ENCODE measurements around the gene C19orf73.

The C19orf73 gene

DNA sequence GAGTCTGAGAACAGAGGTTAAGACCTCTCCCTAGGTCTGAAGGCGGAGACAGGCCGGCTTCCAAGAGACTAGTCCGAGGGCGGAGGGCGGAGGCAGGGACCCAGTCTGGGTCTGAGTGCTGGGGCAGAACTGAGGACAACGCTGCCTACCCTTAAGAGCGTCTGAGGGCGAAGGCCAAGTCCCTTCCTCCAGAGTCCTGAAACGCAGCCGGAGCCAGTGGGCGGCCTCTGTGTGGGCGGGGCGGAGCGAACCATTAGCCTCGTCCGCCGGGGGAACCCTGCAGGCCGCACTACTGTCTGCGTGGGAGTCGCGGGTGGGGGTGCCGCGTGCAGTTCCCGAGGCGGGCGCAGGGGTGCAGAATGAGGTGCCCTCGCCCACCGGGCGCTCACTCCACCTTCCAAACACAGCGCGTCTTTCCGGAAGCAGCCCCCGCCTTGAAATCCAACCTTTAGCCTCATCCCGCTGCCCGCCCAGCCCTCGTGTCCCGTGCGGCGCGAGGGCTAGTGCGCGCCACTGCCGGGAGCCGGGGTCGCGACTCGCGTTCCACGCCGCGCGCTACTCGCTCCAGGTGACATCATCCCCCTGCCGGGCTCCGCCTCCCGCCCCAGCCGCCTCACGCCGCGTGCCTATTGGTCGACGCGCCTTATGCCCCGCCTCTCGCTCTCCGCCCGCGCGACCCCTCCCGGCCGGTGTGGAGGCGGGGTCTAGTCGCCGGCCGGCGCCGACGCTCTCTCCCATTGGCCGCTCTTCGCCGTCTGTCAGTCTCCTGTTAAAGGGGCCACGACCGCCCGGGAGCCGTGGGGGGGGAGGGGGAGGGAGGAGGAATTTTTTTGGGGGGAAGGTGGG lies at the start of gene C19orf73:
Gene C19orf73, minus strand, starts transcription at position 579 of the 846 bp plus-strand sequence. Its CDS starts 121 bp downstream, at position 458.
- peak; percentile 97 for DNase-seq

DNA sequence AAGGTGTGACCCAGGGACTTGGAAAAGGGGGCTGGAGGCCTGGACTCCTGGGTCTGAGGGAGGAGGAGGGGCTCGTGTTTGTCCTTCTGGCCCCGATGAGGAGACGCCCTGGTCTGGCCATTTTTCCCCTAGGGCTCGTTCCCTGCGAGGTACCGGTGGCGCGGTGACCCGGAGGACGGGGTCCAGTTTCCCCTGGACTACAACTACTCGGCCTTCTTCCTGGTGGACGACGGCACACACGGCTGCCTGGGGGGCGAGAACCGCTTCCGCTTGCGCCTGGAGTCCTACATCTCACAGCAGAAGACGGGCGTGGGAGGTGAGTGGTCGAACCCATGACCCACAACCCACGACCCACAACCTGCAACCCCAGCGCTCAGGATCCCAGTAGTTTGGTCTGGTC lies 49.5 kb upstream of the C19orf73 start:
- no peak for DNase-seq

DNA sequence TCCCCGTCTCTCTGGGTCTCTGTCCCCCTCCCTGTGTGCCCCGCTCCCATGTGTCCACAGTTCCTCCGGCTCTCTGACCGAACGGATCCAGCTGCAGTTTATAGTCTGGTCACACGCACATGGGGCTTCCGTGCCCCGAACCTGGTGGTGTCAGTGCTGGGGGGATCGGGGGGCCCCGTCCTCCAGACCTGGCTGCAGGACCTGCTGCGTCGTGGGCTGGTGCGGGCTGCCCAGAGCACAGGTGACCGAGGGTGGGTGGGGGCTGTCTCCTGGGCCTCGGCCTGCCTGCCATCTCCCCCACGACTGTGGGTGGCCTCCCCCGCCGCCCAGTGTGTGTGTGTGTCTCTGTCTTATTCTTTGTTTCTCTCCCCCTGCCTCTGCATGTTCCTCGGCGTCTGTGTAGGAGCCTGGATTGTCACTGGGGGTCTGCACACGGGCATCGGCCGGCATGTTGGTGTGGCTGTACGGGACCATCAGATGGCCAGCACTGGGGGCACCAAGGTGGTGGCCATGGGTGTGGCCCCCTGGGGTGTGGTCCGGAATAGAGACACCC lies 49.0 kb upstream of the C19orf73 start:
- no peak for DNase-seq

- DNase-seq = no peak
These were observed 46.9 kb upstream of the C19orf73 start for GRCh38 chr19:49165865-49166301.

- DNase-seq = no peak
These were observed 46.3 kb upstream of the C19orf73 start for GRCh38 chr19:49165111-49165750.

GRCh38 chr19:49161987-49162386 lies 43.0 kb upstream of the C19orf73 start:
- no peak for DNase-seq

DNA sequence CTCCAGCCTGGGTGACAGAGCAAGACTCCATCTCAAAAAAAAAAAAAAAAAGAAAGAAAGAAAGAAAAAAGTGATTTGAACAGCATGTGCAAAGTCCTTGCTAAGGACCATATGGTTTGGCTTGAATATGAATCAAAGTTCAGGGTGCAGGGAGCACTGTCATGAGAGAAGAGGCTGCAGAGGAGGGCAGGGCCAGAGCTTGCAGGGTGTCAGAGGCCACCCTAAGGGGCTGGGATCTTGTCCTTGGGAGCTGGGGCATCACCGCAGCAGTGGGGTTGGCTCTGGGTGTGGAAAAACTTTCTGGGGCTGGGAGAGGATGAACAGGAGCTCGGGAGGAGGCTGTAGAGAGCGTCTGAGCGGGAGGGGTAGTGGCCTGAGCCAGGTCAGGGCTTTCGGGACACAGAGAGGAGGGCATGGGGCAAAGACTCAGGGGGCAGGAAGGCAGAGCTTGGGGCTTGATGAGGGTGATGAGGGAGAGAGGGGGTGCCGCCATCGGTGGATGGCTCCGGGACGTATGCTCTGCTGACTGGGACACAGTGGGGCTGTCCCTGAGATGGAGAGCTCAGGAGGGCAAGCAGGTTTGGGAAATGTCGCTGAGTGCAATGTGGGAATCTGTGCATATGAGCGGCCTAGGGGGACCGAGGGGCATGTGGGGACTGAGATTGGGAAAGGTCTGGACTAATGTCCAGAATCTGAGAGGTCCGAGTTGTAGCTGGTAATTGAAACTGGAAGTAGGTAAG lies 41.7 kb upstream of the C19orf73 start:
- DNase-seq = no peak

- DNase-seq = peak; percentile 47
These were observed 38.7 kb upstream of the C19orf73 start, which contains the start of gene TRPM4 for GRCh38 chr19:49157445-49158224. Gene TRPM4 (plus strand): TSS chr19:49157792. CDS start chr19:49157867, 75 bp downstream.

DNA sequence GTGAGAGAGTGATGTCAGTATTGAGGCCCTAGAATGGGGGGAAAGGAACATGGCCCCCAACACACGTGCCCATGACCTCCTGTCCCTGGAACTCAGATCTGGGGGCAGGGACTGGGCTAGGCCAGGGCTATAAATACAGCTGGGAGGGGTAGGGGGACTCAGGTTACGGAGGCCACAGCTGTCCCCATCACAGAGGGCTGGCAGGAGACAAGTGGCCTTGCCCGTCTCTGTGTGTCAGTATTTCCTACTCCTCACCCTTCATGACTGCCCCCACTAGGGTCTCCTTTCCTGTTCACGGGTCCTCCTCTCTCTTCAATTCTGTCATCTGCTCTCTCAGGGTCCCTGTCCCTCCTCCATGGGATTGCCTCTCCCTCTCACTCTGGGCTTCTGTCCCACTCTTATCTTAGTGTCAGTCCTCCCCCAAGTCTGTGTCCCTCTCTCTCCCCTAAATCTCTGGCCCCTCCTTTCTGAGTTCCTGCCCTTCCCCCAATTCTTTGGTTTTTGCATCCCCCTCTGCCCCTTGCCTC lies 36.9 kb upstream of the C19orf73 start:
- DNase-seq = no peak

- DNase-seq = no peak
These were observed 36.3 kb upstream of the C19orf73 start, which contains the start of gene HRC for GRCh38 chr19:49155005-49155819. Gene HRC (minus strand): TSS chr19:49155396. CDS start chr19:49155237, 159 bp downstream.

DNA sequence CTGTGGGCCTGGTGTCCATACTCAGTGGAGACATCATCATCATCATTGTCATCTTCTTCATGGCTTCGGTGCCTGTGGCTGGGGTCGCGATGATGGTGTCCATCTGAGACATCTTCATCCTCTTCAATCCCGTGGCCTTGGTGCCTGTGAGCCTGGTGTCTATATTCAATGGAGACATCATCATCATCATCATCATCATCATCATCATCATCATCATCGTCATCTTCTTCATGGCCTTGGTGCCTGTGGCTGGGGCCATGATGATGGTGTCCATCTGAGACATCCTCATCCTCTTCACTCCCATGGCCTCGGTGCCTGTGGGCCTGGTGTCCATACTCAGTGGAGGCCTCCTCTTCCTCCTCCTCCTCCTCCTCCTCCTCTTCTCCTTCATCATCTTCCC lies 35.3 kb upstream of the C19orf73 start:
- DNase-seq = no peak

DNA sequence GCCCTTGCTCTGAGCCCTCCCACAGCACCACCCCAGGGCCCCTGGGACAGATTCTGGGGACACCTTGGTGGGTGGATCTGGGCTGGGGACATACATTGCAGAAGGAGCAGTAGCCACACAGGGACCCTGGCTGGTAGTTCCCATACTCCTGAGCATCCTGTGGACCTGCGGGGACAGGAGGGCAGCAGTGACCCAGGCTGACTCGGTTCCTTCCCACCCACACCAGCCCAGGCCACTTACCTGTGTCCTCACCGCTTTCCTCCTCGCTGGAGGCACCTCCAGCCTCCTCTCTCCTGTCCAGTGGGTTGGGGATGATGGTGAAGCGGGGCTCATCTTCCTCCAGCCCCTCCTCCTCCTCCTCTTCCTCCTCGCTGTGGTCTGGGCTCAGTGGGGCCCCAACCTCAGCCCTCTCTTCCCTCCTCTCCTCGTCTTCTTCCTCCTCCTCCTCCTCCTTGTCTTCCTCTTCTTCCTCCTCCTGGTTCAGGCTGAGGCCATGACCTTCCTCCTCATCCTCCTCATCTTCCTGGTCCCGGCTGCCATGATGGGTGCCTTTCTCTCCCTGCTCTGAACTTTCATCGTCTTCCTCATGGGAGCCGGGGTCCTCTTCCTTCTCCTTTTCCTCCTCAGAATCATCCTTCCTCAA lies 34.3 kb upstream of the C19orf73 start:
- no peak for DNase-seq

DNA sequence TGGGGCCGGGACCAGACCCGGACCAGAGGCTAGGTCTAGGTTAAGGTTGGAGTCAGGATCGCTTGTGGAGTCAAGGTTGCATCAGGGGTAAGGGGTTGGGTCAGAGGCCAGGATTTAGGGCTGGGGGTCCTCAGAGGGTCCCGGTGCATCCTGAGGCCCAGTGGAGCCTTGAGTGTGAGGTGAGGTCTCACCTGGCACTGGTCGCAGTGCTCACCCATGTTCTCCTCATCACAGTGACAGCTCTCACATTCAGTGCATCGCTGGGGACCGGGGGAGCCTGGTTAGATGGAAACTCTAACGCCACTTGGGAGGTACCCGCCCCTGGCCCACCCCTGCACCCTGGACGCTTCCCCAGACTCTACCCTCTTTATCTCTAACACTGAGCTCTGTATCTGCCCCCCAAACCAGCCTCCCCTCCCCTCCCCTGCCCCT lies 33.2 kb upstream of the C19orf73 start:
- no peak for DNase-seq

- DNase-seq = peak; percentile 28
These were observed 32.5 kb upstream of the C19orf73 start for GRCh38 chr19:49151267-49152118.

- no peak for DNase-seq
These were observed 32.0 kb upstream of the C19orf73 start for GRCh38 chr19:49150944-49151243.

- DNase-seq = peak; percentile 49
These were observed 31.4 kb upstream of the C19orf73 start for GRCh38 chr19:49150106-49150943.

GRCh38 chr19:49149652-49150105 lies 30.7 kb upstream of the C19orf73 start:
- no peak for DNase-seq
